SIG-M5 (cell line): ENCODE results near the gene NEDD9.

Experiments used
- DNase-seq: peaks from one replicate; lab custom pipeline; 2025; lab: John Stamatoyannopoulos, UW

The NEDD9 gene

DNA sequence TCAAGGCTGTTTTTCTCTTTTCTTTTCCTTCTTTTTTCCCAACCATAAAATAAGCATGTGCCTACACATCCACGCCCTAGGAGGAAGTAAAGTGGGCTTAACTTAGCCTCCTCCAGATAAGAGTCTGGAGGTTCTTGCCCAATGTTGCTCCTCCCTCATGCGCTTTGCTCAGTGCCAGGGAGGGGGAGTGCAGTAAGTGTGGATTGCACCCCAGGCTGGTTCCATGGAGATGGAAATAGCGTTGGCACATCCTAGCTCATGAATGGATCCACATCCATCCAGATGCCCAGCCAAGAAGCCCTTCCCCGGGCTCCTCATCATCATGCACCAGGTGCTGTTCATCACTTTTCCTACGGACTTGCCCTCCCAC, 58.2 kb downstream of the NEDD9 start:
- DNase-seq = no peak

DNA sequence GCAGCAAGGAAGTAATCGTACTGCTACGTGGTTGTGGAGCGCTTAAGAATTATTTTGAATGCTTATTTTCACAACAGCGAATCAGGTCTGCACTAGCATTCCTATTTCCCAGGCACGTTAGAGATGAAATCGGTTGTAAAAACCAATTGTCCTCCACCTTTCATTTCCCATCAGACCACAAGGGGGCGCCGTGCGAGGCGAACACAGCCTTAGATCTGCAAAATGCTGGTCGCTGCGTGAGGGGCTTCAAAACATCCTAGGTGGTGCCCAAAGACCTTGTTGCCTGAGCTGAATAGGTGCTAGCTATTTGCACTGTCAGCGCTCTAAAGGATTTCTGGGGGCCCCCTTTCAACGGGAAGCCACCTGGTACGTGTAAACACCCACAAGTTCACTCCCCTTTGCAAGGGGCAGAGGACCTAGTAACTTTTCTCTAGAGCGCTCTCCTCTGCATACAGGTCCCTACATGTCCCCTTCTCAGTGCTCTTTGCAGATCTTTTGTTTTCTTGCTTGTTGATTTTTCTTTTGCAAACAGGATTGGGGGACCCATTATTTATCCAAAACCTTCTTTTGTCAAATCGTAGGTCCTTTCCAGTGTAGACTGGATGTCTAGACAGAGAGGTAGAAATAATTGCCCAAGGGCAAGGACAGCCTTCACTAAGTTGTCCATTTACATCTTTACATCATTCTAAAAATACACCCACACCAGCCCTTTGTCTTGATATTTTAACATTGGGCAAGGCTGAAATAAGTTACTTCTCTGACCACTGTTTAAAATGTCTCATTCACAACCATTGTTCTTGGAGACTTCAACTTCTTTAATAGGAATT, 59.8 kb downstream of the NEDD9 start:
- DNase-seq = no peak

DNA sequence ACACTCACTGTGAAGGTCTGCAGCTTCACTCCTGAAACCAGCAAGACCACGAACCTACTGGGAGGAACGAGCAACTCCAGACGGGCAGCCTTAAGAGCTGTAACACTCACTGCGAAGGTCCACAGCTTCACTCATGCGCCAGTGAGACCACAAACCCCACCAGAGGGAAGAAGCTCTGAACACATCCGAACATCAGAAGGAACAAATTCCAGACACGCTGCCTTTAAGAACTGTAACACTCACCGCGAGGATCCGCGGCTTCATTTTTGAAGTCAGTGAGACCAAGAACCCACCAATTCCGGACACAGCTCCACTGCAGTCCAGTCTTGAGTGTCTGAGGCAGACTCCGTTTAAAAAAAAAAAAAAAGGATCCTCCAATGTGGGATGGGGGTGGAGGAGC, 60.5 kb downstream of the NEDD9 start:
- DNase-seq = no peak

DNA sequence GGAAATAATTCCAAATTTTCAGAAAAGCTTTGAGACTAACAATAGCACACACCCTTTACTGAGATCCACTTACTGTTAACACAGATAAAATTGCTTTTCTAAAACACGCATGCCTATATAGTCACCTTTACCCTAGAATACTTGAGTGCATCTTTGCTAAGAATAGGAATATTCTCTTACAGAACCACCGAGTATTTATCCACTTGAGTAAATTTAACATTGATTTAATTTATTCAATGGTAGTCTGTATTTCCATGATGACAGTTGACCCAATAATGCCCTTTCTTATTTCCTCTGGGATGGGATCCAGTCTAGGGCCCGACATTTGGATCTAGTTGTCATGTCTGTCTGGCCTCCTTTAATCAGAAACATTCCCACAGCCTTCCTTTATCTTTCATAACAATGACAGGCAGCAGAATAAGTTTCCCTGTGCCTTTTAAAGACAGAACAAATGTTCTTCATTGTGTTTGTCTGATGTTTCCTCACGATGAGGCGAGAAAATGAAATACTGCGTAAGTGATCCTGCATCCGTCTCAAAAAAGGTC, 64.3 kb downstream of the NEDD9 start:
- DNase-seq = no peak

DNA sequence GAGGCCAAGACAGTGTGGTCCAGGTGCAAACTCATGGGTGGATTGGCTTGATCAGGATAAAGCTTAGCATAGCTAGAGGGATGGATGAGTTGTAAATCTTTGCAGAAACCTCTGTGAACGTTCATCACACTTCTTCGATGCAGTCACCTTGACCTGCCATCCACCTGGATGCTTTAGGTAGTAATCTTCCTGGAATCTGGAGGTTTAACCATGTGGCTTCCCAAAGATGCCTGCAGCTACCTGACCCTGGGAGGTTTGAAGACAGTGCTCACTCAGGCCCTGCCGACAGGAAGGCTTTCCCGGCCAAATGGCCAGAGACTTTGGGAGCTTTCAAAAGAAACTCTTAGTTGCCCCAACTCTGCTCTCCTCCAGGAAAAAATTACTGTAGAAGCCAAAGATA, 65.5 kb downstream of the NEDD9 start:
- DNase-seq = no peak

DNA sequence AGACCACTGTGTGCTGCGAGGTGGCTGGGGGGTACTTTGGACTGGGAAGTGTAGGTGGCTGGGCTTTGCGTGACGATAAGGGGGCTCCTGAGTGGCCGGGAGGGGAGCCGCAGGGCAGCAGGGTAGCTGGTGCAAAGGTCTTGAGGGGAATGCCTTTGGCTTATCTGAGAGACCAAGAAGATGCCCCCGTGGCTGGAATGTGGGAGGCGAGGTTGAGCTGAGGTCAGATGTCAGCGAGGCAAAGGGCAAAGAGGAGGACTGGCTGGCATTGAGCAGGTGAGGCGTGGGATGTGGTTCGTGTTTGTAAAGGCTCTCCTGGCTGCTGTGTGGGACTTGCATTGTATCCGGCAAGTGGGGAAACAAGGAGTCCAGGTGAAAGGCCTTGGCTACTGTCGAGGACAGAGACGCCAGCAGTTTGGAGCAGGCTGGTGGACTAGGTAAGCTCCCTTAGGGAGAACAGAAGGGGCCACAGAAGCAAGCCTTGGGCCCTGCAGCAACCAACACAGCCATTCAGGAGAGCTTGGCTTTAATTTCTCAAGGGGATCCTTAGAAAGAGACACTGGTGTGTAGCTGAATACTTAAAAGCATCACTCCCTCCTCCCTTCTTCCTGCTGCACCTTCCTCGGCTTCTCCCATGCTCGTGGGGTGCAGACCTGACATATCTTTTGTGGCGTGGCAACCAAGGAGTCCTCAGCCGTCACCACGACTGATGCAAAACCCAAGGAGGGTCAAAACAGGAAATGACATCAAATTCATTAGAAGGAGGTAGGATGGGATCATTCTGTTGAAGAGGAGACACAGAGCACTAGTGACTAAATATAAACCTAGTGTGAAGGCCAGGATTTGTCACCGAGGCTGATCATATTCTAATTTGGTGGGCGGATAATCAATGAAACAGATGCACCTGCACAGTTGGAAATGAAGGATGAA, 67.5 kb downstream of the NEDD9 start:
- DNase-seq = no peak

DNA sequence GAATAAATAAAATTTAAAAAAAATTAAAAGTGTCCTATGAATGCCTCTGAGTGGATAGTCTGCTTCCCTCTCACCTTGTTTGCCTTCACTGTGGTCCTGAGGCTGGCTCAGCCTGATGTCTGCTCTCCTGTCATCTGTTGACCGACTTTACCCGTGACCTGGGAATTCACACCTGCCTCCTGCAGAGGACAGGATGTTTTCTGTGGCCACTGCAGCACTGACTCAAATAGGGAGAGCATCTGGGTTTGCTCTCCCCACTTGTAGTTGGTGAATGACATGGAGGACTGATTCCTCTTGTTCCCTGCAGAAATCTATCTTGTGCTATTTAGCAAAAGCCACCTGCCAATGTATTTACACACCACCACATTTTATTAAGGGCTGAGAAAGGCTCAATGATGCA, 68.5 kb downstream of the NEDD9 start:
- DNase-seq = no peak

DNA sequence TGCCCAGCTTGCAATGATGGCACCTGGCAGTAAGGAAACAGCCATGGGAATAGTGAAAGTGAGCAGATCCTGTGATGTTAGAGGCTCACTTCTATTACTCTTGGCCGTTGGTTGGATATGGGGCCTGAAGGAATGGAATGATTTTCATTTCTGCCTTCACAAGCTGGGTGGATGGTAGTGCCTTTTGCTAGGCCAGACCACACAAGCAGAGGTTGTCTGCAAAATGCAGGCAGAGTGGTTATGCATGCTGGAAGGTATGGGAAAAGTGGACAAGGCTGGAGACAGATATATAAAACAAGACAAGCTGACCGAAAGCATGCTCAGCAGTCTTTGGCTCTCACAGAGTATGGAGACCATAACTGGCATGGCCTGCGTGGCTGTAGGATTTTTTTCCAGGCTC, 70.2 kb downstream of the NEDD9 start:
- no peak for DNase-seq

DNA sequence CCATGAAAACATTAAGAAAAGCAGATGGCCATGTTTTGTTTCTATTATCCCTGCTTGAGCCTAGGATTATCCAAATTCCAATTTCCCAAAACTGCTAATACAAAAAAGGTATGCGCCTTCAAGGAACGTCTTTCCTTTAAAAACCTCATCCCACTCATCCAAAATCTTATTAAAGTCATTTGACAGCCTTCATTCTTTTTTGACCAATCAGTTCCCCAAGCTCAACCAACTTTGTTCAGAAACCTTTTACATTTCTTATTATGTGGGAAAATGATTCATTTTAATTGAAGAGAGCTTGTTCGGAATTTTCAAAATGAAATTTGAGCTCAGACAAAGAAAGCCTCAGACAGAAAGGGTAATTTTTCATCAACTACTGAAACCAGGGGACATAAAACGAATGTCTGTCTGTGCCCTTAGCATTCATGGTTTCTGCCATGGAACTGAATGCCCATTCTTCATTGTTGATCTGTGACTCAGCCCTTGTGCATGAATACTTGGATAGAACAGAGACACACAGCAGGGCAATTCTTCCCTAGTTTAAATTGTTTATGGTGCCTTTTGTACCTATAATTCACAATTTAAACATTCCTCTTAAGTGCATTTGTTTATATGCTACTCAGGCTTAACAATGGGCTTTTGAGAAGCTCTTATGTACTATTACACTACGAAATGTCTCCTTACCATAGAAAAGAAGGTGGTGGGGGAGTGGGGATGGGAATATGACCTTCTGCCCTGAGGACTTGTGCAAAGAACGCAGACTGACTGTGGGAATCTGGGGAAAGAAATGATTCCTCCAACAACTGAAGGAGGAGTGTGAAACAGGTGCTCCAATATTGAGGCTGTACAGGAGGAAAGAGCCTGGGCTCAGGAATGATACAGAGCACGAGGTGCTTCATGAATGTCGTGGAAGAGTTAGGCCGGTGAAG, 71.2 kb downstream of the NEDD9 start:
- no peak for DNase-seq

DNA sequence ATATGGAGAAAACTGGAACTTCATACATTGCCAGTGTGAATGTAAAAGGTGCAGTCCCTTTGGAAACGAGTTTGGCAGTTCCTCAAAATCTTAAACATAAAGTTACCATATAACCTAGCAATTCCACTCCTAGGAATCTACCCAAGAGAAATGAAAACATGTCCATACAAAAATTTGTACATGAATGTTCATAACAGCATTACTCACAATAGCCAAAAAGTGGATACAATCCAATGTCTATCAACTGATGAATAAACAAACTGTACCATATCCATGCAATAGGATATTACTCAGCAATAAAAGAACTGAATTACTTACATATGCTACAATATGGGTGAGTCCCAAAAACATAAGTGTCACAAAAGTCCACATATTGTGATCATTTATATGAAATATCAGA, 72.3 kb downstream of the NEDD9 start:
- DNase-seq = no peak

DNA sequence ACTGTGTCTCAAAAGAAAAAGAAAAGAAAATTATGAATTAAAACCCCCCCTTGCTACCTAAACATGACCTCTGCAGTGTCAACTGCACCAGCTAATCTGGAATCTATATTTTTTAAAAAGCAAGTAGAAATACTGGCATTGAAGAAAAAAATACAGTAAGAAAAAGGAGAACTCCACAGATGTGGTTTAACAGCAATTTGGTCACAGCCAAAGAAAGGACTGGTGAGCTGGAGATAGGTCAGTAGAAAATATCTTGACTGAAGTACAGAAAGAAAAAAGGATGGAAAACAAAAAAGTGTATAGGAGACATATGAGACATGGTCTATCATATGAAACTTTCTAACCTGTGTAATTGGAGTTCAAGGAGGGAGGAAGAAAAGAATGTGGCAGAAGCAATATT, 76.9 kb downstream of the NEDD9 start:
- DNase-seq = no peak

DNA sequence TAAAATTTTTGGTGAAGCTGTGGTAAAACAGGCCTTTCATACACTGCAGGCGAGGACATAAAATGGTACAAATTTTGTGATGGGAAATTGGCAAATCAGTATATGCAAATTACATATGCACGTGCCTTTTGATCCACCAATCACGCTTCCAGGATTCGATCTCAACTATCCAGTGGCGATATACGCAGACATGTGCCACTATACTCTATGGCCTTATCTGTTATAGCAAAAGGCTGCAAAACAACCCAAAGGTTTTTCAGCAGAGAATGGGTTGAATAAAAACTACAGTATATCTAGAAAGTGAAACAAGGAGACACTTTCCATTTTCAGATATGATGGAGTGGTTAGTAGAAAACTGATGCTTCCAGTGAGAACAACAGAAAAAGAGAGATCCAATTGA, 79.0 kb downstream of the NEDD9 start:
- DNase-seq = no peak

DNA sequence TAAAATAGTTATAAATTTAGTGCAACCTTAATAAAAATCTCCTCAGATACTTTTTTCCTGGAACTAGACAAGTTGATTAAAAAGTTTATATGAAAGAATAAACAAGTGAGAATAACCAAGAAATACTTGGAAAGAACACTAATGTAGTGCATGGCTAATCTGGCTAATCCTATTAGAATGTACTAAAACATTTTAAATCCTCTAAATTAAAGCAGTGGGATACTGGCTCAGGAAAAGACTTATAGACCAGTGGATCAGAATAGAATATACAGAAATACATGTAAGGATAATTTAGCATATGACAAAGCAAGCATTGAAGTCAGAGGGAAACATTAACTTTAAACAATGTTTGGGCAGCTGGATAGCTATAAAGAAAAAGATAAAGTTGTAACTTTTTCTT, 79.9 kb downstream of the NEDD9 start:
- DNase-seq = no peak

DNA sequence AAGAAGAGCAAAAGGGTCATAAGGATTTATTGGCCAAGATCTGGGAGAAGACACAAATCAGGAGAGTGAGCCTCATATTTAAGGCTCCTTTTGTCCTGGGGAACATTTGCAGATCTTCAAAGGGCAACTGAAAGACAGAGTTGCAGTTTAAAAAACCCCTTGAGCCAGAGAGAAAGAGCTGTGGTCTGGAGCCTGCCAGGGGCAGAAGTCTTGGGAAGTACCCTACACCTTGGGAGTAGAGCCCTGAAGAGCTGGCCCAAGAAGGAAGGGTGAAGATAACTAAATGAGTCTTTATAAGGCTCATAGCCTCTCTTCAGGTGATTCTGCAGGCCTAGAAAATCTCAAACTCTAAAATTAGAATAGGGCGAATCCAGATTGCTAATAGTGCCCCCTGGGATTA, 81.0 kb downstream of the NEDD9 start:
- DNase-seq = no peak

DNA sequence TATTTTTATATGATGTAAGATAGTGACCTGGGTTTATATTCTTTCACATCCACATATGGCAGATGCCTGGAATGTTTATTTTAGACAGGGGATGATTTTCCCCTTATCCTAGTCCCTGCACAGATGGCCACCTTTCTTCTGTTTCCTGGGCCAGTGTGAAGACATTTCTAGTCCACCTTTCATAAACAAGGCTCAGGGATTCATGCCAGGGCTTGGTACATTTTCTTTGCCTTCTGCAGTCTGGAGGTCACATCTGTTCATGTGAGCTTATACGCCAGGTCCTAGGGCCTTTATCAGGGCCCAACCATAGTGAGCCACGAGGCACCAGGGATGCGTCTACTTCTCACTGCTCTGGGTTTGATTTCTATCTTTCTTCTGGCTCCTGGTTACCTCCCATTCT, 82.9 kb downstream of the NEDD9 start:
- DNase-seq = no peak

DNA sequence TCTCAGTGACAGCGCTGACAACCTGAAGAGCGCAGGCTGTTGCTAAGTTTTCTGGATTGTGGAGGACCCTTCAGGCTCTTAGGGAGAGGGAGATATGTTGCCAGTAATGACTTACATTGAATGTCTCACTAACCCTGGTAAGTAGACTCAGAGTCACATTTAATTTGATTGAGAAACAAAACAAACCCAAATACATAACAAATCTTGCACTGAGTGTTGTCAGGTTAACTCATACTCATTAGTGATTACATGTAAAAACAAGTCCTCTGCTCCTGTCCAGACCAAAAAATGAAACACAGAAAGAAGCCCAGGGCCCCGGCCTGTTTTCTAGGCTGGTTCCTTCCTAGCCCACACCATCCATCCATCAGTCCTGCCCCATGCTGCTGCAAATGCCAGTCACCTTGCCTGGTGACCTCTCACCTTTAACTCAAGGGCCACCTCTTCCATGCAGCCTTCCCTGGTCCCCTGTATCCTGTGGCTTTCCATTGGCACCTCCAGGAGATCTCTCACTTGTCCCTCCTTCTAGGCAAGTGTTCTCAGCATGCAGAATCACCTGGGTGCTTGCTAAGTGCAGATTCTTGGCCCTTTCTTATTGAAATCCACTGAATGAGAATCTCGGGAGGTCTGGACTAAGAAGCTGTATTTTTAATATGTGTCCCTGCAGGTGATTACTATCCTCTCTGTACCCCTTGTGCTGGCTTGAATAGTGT, 86.2 kb downstream of the NEDD9 start:
- DNase-seq = no peak

DNA sequence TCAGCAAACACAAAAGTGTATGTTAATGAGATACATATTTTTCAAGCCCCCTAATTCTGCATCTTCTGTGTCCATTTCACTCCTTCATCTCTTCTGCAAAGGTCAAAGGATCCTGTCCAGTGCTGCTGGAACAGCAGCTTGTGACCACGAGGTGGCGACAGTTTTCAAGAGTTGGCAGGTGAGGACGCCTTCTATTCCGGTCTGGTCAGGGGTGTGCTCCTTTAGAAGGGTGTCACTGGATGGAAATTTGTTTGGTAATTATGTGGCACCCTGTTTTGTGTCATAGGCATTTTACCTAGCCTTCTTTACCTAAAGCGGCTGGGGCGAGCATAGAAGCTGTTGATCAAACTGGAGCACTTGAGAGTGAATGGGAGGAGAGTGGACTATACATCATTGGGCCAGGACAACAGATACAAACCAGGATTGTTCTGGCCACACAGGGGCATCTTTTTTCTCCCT, 88.0 kb downstream of the NEDD9 start:
- no peak for DNase-seq

DNA sequence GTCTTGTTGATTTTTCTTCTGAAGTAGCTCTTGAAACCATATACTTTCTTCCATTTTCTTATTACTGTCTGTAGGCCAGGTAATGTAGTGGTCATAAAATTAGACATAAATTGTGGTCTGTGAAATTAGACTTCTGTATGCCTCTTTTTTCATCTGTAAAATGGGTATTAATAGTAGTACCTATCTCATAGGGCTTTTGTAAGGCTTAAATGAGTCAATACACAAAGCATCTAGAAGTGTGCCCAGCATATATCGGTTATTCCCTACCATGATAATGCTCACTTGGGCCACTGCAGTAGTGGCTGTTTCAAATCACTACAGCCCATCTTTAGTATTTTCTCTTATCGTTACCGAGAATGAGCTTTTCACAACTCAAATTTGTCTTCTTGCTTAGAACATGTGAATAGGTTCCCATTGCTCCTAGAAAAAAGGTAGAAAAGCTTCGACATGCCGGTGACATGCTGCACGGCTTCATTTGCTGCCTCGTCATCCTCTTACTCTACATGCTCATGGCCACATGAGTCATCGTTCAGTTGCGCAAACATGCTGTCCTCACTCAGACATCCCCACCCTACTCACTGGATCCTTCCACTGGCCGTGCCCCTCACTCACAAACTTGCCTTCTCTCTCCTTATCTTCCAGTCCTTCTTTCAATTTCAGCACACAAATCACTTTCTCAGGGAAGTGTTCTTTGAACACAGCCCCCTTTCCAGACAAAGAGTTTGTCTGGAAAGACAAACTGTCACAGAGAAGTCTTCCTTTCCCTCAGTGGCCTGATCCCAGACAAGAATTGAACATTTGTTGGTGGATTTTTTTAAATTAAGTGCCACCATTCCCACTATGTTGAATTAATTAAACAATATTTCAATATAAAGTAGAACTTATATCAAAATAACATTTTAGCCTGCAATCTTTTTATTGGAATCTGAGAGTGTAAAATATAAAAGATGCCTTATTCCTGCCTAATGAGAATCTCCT, 88.8 kb downstream of the NEDD9 start:
- peak; percentile 30 for DNase-seq

DNA sequence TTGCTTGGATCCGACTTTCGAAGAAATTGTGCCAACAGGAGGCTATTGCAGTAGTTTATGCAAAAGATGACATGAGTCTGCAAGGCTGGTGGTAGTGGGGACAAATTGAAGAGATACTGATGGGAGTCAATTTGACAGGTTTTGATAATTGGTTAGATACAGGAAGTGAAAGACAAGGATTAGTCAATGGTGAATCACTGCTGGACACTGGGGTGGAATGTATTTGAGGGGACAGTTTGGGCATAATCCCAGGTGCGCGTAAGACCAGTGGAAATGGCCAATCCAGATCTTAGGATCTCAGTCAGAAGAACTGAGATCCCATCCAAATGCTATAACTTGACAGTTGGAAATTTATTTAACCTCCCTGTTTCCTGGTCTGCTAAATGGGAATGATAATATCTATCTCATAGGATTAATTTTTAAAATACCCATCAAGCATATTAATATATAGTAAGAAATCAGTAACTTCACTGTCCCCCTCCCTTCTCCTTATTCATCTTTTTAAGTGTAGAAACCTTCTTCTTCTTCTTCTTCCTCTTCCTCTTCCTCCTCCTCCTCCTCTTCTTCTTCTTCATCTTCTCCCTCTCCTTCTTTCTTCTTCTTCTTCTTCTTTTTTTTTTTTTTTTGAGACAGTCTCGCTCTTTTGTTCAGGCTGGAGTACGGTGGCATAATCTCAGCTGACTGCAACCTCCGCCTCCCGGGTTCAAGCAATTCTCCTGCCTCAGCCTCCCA, 90.0 kb downstream of the NEDD9 start:
- no peak for DNase-seq
